GM13976 (cell line): ENCODE measurements around the gene RHOBTB1.

Experiments used
- DNase-seq: peaks from one replicate; pipeline ENCODE4 v3.0.0; 2012; ENCODE audit warnings: low spot score
- in situ Hi-C: fragments of 300-500 bp; cut with MboI; formaldehyde crosslinking; loops from one replicate; pipeline ENCODE4 v1.12.0; 2022; ENCODE audit warnings: low sequenced_read_pairs, mixed read lengths, inconsistent platforms; ENCODE audit not compliant: unreplicated experiment
- TF ChIP-seq, protein P1 (sequence below): IDR thresholded peaks from 2 replicates; pipeline ENCODE4 v1.5.1; 2012; ENCODE audit warnings: borderline replicate concordance, mild to moderate bottlenecking; ENCODE audit not compliant: insufficient read depth; ENCODE audit errors: extremely low read depth, missing control alignments, control extremely low read depth

The RHOBTB1 gene

GRCh38 chr10:60916025-60916424 is 28.0 kb downstream of the RHOBTB1 start:
- in situ Hi-C loops, result no loop called here
- TF ChIP-seq, protein P1, sequence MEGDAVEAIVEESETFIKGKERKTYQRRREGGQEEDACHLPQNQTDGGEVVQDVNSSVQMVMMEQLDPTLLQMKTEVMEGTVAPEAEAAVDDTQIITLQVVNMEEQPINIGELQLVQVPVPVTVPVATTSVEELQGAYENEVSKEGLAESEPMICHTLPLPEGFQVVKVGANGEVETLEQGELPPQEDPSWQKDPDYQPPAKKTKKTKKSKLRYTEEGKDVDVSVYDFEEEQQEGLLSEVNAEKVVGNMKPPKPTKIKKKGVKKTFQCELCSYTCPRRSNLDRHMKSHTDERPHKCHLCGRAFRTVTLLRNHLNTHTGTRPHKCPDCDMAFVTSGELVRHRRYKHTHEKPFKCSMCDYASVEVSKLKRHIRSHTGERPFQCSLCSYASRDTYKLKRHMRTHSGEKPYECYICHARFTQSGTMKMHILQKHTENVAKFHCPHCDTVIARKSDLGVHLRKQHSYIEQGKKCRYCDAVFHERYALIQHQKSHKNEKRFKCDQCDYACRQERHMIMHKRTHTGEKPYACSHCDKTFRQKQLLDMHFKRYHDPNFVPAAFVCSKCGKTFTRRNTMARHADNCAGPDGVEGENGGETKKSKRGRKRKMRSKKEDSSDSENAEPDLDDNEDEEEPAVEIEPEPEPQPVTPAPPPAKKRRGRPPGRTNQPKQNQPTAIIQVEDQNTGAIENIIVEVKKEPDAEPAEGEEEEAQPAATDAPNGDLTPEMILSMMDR, result no peak
- no peak for DNase-seq

DNA sequence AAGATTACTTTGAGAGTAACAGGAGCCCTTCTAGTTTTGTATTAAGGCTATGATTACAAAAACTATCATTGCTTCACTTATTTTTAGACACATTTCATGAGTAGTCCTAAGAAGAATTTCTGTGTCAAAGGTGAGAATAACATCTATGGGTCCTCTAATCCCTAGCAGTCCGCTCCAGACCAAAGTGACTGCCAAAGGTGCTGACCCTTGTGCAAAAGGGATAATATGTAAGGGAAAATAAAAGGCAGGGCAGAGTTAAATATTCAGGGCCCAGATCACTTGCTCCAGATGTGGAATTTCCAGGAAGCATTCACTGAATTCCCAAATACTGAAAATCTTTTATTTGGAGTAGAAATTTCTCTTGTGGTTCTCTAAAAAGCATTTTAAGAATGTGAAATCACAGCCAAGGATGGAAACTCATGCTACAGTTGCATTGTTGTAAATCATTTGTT is 29.3 kb downstream of the RHOBTB1 start:
- in situ Hi-C loops, result no loop called here
- no peak for DNase-seq
- TF ChIP-seq, protein P1, result no peak

DNA sequence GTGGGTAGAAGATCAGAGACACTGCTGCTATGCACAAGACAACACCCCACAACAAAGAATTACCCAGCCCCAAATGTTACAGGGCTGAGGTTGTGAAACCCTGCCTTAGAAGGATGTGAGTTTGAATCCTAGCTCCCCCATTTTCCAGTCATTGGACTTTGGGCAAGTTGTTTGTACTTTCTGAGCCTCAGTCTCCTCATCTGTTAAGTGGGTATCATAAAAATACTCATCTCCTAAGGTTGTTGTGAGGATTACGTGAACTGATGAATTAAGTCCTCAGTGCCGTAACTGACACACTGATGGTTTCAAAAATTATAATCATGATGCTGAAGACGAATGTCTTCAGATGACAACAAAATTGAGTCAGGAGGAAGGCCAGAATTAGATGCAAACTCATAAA is 30.3 kb downstream of the RHOBTB1 start:
- in situ Hi-C loops, result no loop called here
- TF ChIP-seq, protein P1, result no peak
- DNase-seq, result no peak

DNA sequence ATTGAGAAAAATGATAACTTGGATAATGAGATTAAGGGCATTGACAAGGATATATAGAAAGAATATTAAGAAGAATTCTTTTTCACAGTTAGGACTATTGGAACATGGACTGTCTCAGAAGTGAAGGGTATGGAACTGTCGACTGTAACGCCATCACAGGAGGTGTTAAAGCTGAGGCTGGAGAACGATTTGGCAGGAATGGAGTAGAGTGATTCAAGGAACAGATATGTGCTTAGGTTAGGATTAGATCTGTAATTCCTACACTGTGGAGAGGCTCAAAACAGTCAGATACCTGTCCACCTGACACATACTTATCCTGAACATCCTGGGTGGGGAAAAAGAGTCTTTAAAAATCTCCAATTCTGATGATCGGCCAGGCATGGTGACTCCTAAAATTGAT is 30.9 kb downstream of the RHOBTB1 start:
- no peak for DNase-seq
- TF ChIP-seq, protein P1, result no peak
- in situ Hi-C loops, result no loop called here

DNA sequence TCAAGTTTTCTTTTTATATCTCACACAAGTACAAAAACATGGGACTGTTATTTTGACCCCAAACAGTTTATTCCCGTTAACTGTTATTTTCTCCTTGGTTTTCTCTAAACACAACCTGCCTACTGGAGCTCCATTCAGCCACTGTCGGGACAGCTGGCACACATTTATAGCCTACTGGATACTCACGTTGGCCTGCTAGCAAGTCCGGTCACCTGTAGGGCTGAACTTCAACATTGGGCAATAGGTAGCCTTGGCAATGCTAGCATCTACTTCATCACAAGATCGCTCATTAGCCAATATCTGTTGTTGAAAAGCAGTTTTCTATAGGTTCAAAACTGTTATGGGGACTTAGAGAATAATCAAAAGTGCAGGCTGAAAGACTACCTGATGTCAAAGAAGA is 32.3 kb downstream of the RHOBTB1 start:
- TF ChIP-seq, protein P1, result no peak
- DNase-seq, result no peak
- in situ Hi-C loops, result no loop called here

GRCh38 chr10:60911216-60911615 is 32.8 kb downstream of the RHOBTB1 start:
- in situ Hi-C loops, result no loop called here
- DNase-seq, result no peak
- TF ChIP-seq, protein P1, result no peak

- TF ChIP-seq, protein P1, result no peak
- DNase-seq, result no peak
- in situ Hi-C loops, result no loop called here
Observed at GRCh38 chr10:60910543-60910942, 33.4 kb downstream of the RHOBTB1 start.
